ENCODE results near the gene SSBP2. TPM values are rescaled to one million over a fixed set of nuclear protein-coding genes. Genes with fewer than 3 reads are reported as not detected.
A peak's percentile ranks its signal among the peaks of the same experiment; 100 is the strongest.
"Not testable (repeated sequence)": the region's sequence is repeated elsewhere in the genome, so short reads cannot be mapped to it uniquely, and the experiment has no call there.

Gene SSBP2
- total RNA-seq, 1 donor = 141 TPM

DNA sequence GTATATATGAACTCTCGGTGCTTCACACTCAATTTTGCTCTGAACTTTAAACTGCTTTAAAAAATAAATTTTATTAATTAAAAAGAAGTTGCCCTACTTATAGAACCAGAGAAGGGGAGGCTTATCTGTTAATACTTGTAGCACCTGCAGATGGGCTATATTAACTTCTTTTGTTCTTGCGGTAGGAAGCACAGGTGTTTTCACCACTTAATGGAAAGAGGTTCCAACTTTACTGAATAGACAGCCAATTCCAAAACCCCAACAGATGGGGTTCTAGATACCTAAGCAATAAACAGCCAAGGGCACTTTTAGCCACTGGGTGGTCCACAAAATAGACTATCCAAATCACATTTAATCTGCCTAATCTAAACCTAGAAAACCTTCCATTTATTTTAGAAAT is 65.4 kb downstream of the SSBP2 start:
- no peak for DNase-seq (ENCODE audit: low read depth in 2 of 3, low spot score in 2 of 3)

DNA sequence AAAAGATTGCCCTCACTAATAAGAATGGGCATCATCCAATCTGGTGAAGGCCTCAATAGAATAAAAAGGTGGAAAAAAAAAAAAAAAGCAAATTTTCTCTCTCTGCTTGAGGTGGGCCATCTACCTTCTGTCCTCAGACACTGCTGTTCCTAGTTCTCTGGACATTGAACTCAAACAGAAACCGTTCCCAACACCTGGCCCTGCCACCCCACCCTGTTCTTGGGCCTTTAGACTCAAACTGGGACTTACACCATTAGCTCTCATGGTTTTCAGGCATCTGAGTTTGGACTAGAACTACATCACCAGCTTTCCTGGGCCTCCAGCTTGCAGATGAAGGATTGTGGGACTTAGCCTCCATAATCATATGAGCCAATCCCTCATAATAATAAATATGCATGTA is 71.0 kb downstream of the SSBP2 start:
- DNase-seq (ENCODE audit: low read depth in 2 of 3, low spot score in 2 of 3) = no peak

DNA sequence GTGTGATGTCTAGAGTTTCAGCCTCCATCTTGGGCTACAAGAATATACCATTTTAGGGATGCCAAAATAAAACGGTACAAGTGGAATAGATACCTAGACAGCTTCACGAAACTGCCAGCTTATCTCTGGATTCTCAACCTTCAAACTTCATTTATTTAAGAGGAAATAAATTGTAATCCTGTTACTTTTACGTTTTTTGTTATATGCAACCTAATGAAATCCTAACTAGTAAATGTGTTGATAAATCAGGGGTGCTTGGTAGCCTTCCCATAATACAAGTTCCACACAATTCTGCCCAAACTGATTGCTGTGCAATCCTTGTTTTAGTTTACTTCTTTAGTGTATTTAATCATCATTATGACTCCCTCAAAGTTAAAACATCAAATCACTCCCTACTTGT is 75.5 kb downstream of the SSBP2 start:
- DNase-seq (ENCODE audit: low read depth in 2 of 3, low spot score in 2 of 3) = no peak

DNA sequence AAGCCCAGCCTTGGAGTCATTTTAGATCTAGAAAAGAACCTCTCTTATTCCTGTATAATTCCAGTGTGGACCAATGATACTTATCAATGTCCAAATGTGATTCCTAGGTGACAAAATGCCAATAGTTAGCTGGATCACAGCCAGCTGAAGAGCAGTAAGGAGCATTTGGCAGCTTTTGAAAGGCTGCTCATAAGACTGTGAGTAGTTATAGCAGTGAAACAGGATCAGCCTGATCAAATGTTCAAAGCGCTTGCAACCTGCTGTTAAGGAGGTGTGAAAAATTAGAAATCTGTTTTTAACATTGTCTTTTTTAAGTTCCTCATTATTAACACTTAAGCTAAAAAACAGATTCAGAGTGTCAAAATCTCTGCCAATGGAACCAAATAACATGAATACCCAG is 85.1 kb downstream of the SSBP2 start:
- DNase-seq (ENCODE audit: low read depth in 2 of 3, low spot score in 2 of 3) = no peak

DNA sequence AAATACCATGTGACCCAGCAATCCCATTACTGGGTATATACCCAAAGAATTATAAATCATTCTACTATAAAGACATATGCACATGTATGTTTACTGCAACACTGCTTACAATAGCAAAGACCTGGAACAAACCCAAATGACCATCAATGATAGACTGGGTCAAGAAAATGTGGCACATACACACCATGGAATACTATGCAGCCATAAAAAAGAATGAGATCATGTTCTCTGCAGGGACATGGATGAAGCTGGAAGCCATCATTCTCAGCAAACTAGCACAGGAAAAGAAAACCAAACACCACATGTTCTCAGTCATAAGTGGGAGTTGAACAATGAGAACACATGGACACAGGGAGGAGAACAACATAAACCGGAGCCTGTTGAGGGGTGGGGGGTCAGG is 90.3 kb downstream of the SSBP2 start:
- DNase-seq (ENCODE audit: low read depth in 2 of 3, low spot score in 2 of 3) = not testable (repeated sequence)

DNA sequence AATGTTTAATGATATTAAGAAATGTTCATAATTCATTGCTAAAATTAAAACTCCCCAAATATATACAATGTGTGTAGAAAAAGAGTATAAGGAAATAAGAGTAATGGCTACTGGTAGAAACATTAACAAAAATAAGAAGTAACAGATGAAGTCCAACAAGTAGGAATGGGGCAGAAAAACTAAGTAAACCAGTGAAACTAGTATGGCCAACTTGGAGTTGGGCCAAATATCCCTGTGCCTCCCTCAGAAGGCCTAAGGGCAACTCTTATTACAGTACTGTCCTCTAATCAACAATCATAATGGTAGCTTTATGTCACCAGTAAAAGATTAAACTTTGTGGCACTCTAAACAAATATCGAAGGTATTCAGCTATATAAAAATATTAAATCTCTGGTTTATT is 93.5 kb downstream of the SSBP2 start:
- DNase-seq (ENCODE audit: low read depth in 2 of 3, low spot score in 2 of 3) = no peak

DNA sequence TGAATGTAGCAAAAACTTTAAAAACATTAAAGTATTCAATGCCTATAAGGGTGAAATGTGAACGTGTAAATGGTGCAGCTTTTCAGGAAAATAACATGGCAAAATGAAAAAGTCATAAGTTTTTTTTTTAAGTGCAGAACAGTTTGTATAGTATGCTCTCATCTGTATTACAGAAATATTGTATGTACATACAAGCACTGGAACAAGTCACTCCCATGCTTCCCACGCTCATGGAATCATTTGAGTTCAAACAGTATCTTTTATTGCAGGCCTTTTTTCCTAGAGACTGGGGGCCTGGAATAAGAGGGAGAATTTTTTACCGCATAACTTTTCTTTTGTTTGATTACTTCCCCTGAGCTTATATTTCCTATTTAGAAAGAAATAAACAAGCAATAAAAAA is 94.1 kb downstream of the SSBP2 start:
- no peak for DNase-seq (ENCODE audit: low read depth in 2 of 3, low spot score in 2 of 3)

DNA sequence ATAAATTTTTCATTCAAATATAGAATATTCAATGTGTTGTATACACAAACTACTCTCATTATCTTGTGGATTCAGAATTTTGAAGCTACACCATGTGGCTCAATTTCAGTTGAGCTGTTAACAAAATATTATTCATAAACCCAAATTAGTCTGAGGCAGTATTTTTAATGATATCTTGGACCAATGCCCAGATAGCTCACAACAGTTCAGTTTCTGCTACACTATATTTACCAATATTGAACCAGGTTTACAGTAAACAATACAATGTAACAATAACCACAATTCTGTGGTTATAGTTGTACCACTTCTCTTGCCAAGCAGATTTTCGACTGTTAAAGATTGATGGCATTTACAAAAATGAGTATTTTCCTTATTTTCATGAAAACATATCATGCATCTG is 99.9 kb downstream of the SSBP2 start:
- DNase-seq (ENCODE audit: low read depth in 2 of 3, low spot score in 2 of 3) = no peak

DNA sequence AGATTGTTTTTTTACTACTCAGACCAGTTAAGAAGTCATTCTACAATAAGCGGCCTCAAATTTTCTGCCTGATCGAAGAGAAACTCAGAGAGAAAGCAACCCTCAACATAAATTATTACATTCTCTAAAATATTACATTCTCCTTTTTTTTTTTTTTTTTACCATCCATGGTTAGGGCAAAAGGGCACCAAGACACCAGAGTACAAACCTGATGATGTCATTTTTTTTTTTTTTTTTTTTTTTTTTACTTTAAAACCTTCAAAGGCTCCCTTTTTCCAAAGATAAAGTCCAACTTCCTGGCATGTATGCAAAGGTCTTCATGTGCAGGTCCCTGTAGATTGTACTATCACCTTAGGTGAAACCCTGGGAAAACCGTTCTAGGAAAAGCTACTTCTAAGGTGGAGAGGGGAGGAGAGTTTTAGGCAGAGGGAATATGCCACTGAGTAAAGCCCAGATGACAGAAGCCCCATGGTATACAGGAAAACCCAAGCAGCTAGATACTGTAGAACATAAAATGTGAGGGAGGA is 104.4 kb downstream of the SSBP2 start:
- no peak for DNase-seq (ENCODE audit: low read depth in 2 of 3, low spot score in 2 of 3)

DNA sequence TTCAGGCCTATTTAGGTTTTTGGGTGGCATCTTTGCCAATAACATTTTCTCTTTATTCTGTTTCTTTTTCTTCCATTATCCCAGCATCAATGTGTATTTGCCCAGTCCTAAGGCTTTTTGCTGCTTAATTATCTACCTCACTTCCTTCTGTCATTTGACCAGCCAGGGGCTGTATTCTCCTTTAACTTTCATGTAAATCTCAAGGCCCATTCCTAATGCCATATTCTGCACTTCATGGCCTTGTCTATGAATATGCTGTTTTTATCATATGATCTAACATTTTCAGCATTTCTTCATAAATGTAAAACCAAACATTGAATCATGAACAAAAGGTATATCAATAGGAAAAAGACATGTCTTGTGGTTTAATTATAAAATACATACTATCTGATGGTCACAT is 108.7 kb downstream of the SSBP2 start:
- DNase-seq (ENCODE audit: low read depth in 2 of 3, low spot score in 2 of 3) = no peak

DNA sequence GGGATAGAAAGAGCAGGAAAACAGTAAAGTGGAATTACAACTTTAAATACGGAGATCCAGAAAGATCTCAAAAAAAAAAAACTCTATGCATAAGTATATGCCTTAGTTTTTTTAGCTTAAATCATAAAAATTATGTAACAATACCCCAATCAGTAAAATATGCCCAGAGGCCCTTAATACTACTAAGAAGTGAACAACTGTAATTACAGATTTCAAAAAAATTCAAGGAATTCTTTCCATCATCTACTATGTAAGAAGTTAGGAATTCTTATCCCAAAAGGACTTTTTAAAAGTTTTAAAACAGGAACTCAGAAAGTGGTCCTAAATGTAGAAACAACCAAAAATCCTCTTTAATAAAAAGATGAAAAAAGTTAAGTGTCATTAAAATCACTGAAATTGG is 111.3 kb downstream of the SSBP2 start:
- DNase-seq (ENCODE audit: low read depth in 2 of 3, low spot score in 2 of 3) = no peak

DNA sequence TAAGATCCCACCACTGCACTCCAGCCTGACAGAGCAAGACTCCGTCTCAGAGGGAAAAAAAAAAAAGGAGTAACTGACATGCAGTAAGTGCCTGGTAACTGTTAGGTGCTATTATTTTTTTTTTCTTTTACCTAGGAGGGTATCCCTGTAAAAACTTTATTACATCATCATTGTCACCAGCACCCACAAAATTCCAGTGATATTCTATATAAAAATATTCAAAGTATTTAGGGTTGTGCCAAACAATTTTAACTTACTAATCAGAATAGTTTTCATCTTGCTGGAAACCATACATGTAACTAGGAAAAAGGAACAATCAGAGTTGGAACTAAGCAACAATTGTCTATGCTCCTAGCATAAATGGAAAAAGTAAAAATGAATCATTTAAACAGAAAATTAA is 112.4 kb downstream of the SSBP2 start:
- DNase-seq (ENCODE audit: low read depth in 2 of 3, low spot score in 2 of 3) = no peak

DNA sequence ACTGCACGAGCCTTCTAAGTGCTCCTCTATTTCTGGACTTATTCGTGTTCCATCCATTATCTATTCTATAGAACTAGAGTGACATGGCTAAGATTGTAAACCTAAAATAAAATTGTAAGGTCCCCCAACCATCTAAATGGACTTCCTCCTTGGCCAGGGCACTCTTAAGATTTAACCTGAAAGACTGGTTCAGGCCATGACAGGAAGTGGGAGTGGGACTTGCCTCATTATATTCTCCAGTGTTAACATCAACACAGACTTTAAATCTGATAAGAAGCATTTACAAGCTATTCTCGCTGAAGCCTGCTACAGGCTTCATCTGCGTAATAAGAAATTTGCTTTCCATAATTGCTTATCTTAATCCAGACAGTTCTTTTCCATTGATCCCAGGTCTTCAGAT is 117.0 kb downstream of the SSBP2 start:
- DNase-seq (ENCODE audit: low read depth in 2 of 3, low spot score in 2 of 3) = no peak

DNA sequence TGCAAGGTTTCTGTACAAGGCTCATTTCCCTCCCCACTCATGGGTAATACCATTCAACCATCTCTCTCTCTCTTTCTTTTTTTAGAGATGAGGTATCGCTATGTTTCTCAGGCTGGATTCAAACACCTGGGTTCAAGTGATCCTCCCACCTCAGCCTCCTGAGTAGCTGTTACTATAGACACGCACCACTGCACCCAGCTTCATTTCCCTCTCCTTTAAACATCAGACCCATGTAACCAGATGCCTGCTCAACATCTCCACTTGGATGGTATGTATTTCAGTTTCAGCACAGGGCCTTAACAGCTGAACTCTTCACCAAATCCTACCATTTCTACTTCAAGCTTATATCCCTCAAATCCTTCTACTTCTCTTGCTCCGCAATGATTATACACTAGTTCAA is 117.4 kb downstream of the SSBP2 start:
- DNase-seq (ENCODE audit: low read depth in 2 of 3, low spot score in 2 of 3) = no peak

DNA sequence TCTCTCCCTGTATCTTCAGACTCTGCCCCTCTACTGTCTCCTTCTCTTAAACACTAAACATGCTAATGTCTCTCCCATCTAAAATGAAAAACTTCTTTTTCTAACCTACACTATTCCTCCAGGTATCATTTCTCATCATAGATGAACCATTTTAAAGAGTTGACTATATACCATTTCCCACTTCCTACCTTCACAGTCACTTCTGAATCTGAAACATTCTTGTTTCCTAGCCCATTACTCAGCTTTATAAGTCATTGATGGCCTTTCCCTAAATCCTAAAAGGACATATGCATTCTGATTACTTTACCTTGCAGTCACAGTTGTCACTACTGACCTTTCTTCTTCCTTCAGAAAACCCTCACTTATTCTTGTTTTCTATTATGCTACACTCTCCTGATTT is 118.2 kb downstream of the SSBP2 start:
- no peak for DNase-seq (ENCODE audit: low read depth in 2 of 3, low spot score in 2 of 3)

DNA sequence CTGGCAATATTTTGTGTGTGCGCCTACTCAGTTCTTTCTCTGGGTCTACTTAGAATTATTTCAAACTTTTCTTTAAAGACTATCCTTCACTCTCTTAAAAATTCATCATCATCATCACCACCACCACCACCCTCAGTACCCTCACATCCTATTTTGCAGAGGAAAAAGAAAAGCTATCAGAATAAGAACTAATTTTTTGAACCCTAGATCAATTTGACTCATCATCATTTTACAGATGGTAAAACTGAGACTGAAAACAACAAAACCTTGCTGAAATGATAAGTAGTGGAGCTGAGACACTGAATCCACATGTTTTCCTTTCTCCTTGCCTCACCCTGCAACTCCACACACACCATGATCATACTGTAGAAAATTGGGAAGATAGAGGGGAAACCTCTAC is 119.3 kb downstream of the SSBP2 start:
- DNase-seq (ENCODE audit: low read depth in 2 of 3, low spot score in 2 of 3) = no peak

DNA sequence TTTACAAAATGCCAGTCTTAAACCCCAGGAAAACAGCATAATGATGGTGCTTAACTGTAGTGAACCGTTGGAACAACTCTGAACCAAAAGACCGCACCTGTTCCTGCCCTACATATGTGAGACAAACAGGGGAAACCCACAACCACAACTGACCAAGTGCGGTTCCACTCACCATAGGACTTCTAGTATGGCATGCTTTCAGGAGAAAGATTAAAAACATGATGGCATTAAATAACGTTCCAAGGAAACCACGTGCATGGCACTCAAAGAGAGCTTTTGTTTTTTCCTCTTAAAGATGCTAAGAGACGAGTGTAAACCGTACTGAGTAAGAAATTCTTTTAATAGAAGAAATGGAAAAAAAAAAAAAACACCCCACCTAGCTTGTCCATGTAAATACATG is 119.8 kb downstream of the SSBP2 start:
- DNase-seq (ENCODE audit: low read depth in 2 of 3, low spot score in 2 of 3) = peak in 2 of 3 donors; percentile 88 to 98

DNA sequence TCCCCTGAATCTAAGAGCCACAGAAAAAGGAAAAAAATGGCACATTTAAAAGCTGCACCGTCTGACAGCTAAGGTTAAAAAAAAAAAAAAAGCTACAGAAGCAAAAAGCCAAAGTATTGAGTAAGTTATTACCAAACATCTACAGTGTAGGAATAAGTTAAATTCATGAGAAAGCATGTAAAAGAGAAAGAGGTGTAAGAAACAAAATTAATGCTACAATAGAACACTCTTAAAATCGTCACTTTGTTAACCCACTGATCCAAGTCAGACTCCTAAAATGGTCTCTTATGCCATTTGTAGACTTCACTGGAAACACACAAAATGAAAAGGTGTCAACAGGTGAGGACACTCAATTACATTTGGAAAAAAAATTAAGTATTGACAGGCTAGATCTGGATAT is 120.2 kb downstream of the SSBP2 start:
- peak in 1 of 3 donors; percentile 15 for DNase-seq (ENCODE audit: low read depth in 2 of 3, low spot score in 2 of 3)

DNA sequence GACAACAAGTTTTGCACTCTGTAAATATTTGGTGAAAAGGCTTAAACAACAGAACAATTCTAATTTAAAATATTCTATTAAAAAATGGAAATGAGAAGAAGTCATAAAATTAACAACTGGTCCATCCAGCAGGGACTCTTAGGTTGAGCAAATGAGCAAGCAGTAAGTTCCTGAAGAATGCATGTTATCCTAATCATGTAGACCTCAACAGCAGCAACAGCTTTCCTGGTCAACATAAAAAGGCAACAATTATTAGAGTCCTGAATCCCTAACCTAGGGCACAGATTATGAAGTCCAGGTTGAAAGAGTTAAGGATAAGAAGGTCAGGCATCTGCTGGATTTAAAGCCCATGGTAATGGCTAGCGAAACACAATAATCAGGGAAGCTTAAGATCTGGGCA is 120.9 kb downstream of the SSBP2 start:
- no peak for DNase-seq (ENCODE audit: low read depth in 2 of 3, low spot score in 2 of 3)

DNA sequence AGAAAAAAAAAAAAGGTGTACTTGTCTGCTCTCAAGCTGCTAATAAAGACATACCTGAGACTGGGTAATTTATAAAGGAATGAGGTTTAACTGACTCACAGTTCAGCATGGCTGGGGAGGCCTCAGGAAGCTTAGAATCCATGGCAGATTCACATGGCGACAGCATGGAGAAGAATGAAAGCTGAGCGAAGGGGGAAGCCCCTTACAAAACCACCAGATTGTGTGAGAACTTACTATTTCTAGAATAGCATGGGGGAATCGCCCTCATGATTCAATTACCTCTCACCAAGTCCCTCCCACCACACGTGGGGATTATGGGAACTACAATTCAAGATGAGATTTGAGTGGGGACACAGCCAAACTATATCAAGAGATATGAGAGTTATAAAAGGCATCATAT is 122.8 kb downstream of the SSBP2 start:
- peak in 2 of 3 donors; percentile 33 to 49 for DNase-seq (ENCODE audit: low read depth in 2 of 3, low spot score in 2 of 3)

DNA sequence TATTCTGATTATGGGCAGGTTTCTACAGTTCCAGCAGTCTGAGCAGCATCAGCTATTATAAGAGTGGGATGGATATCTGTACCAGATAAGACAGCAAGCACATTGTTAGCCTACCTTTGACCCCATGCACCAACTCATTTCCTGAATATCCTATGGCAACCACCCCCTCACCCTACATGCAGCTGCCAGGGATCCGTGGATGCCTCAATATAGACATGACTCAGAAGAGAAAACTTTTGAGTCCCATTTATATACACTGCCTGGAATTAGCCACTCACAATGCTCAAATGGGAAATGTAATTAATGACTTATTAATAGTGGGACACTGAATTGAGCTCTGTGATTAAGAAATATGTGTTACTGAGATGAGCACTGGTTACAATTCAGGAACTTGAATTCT is 124.4 kb downstream of the SSBP2 start:
- peak in 1 of 3 donors; percentile 23 for DNase-seq (ENCODE audit: low read depth in 2 of 3, low spot score in 2 of 3)

DNA sequence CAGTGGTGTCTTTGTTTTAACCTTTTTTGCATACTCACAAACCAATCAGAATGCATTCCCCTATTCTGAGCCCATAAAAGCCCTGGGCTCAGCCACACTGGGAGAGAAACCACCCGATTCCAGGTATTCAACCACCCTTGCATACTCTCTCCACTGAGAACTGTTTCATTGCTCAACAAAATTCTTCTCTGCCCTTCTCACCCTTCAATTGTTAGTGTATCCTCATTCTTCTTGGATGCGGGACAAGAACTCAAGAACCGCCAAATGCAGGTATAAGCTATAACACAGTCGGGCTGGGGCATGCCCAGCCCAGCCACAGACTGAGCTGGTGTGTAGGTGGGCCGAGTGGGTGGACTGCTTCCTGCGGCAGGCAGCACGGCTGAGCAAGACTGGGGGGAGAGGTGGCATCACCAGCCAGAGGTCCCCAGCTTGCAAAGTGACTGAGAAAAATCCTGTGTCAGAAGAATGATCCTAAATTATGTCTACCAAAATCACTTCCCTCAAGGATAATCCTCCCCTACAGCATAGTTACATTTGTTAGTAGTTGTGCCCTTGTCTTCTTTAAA is 141.0 kb downstream of the SSBP2 start:
- DNase-seq (ENCODE audit: low read depth in 2 of 3, low spot score in 2 of 3) = no peak

DNA sequence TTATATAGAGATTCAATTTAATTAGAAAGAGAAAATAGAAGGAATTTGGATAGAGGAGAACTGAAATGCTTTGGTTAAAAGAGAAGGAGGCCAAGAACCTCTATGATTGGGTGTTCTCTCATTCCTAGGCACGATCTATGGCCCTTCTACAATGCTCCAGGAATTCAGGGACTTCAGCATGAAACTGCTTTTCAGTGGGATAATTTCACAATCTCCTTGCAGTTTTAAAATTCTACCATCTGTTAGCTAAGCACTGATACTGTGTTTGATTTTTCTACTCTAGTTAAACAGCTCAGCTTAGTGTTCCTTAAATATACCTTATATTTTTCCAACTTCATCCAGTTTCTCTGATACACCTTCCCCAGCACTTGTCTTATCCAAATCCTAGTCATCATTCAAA is 141.9 kb downstream of the SSBP2 start:
- no peak for DNase-seq (ENCODE audit: low read depth in 2 of 3, low spot score in 2 of 3)
